ENCODE measurements around the gene METTL14. TPM values are rescaled to one million over a fixed set of nuclear protein-coding genes. Genes with fewer than 3 reads are reported as not detected.

The METTL14 gene
- total RNA-seq, 1 donor from 2014 or later = 36.2 TPM

- no peak for DNase-seq (ENCODE audit: low spot score)
- intact Hi-C loops (cut with DNase I) = loop anchor here (5.0 kb wide), 1 partner anchor 137 kb away; no protein-coding TSS in a partner anchor
Observed at GRCh38 chr4:118755438-118756226, 70.4 kb downstream of the METTL14 start.

GRCh38 chr4:118756429-118756828, 71.2 kb downstream of the METTL14 start:
- intact Hi-C loops (cut with DNase I) = loop anchor here (5.0 kb wide), 1 partner anchor 136 kb away; no protein-coding TSS in a partner anchor
- no peak for DNase-seq (ENCODE audit: low spot score)

GRCh38 chr4:118756958-118757357, 71.8 kb downstream of the METTL14 start:
- no peak for DNase-seq (ENCODE audit: low spot score)
- intact Hi-C loops (cut with DNase I) = loop anchor here (5.0 kb wide), 1 partner anchor 135 kb away; no protein-coding TSS in a partner anchor

GRCh38 chr4:118757761-118758251, 72.6 kb downstream of the METTL14 start:
- intact Hi-C loops (cut with DNase I) = loop anchor here (5.0 kb wide), 1 partner anchor 134 kb away; no protein-coding TSS in a partner anchor

GRCh38 chr4:118758293-118758692, 73.1 kb downstream of the METTL14 start:
- DNase-seq (ENCODE audit: low spot score) = no peak
- intact Hi-C loops (cut with DNase I) = loop anchor here (5.0 kb wide), 1 partner anchor 134 kb away; no protein-coding TSS in a partner anchor

More at GRCh38 chr4:118757761-118758251, 72.6 kb downstream of the METTL14 start:
- DNase-seq (ENCODE audit: low spot score) = no peak

- intact Hi-C loops (cut with DNase I) = loop anchor here (5.0 kb wide), 1 partner anchor 133 kb away; no protein-coding TSS in a partner anchor
- no peak for DNase-seq (ENCODE audit: low spot score)
Observed at GRCh38 chr4:118759481-118759880, 74.3 kb downstream of the METTL14 start.

- intact Hi-C loops (cut with DNase I) = no loop called here
- DNase-seq (ENCODE audit: low spot score) = no peak
Observed at GRCh38 chr4:118760092-118760491, 74.9 kb downstream of the METTL14 start.

- intact Hi-C loops (cut with DNase I) = no loop called here
- no peak for DNase-seq (ENCODE audit: low spot score)
Observed at GRCh38 chr4:118760493-118760892, 75.3 kb downstream of the METTL14 start.

GRCh38 chr4:118761397-118762016, 76.3 kb downstream of the METTL14 start:
- intact Hi-C loops (cut with DNase I) = no loop called here
- DNase-seq (ENCODE audit: low spot score) = no peak

- DNase-seq (ENCODE audit: low spot score) = no peak
- intact Hi-C loops (cut with DNase I) = no loop called here
Observed at GRCh38 chr4:118762155-118762554, 77.0 kb downstream of the METTL14 start.

GRCh38 chr4:118762730-118763477, 77.7 kb downstream of the METTL14 start:
- intact Hi-C loops (cut with DNase I) = no loop called here
- no peak for DNase-seq (ENCODE audit: low spot score)

Other genes starting within 250 kb of the METTL14 start
- gene SEC24D, start 150.7 kb downstream of the METTL14 start, total RNA-seq = 23.7 TPM
- 316 TPM for gene SYNPO2, start 203.5 kb downstream of the METTL14 start, total RNA-seq

Data from cardiac septum (tissue), 1 donor.